ENCODE data around the gene CFAP100. TPM values are rescaled to one million over a fixed set of nuclear protein-coding genes. Genes with fewer than 3 reads are reported as not detected.

Gene CFAP100
- total RNA-seq, 1 donor from 2014 or later: 4.3 TPM

- Mint-ChIP-seq H3K27ac (no peak overlapping the region), H3K4me3 (no peak overlapping the region), H3K4me1 (ENCODE audit: unreplicated experiment) (peaks cover 8% of the 10 kb centered on the region), H3K27me3 (peaks cover 8% of the 10 kb centered on the region), H3K36me3 (no peaks in the 10 kb centered on the region), H3K9me3 (no peaks in the 10 kb centered on the region)
- TF ChIP-seq, protein P1, sequence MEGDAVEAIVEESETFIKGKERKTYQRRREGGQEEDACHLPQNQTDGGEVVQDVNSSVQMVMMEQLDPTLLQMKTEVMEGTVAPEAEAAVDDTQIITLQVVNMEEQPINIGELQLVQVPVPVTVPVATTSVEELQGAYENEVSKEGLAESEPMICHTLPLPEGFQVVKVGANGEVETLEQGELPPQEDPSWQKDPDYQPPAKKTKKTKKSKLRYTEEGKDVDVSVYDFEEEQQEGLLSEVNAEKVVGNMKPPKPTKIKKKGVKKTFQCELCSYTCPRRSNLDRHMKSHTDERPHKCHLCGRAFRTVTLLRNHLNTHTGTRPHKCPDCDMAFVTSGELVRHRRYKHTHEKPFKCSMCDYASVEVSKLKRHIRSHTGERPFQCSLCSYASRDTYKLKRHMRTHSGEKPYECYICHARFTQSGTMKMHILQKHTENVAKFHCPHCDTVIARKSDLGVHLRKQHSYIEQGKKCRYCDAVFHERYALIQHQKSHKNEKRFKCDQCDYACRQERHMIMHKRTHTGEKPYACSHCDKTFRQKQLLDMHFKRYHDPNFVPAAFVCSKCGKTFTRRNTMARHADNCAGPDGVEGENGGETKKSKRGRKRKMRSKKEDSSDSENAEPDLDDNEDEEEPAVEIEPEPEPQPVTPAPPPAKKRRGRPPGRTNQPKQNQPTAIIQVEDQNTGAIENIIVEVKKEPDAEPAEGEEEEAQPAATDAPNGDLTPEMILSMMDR (conservative IDR thresholded peaks at IDR 0.05): no peak
- DNase-seq (ENCODE audit: extremely low spot score, unreplicated experiment): no peak
Observed at GRCh38 chr3:126376444-126376843, 18.3 kb upstream of the CFAP100 start.

DNA sequence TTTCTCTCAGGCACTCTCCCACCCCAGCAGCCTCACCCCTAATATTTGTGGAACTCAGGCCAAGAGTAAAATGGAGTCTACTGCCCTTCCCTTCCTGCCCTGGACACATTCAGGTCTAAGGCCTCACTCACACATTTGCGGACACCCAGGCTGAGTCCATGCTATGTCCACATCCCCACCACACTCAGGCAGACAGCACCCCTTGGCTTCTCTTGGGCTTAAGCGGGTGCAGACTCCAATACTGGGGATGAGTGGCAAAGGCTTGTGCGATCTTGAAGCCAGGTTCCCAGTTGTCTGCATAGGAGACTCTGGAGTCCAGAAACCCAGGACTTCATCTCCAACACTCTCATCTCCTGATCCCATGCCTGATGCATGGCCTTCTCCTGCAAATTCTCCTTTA lies 17.5 kb upstream of the CFAP100 start:
- Mint-ChIP-seq H3K36me3 (no peaks in the 10 kb centered on the region), H3K4me3 (no peak overlapping the region), H3K27me3 (peaks cover 8% of the 10 kb centered on the region), H3K27ac (no peak overlapping the region), H3K4me1 (ENCODE audit: unreplicated experiment) (peaks cover 8% of the 10 kb centered on the region), H3K9me3 (no peaks in the 10 kb centered on the region)
- TF ChIP-seq, protein P1 (conservative IDR thresholded peaks at IDR 0.05): no peak
- no peak for DNase-seq (ENCODE audit: extremely low spot score, unreplicated experiment)

DNA sequence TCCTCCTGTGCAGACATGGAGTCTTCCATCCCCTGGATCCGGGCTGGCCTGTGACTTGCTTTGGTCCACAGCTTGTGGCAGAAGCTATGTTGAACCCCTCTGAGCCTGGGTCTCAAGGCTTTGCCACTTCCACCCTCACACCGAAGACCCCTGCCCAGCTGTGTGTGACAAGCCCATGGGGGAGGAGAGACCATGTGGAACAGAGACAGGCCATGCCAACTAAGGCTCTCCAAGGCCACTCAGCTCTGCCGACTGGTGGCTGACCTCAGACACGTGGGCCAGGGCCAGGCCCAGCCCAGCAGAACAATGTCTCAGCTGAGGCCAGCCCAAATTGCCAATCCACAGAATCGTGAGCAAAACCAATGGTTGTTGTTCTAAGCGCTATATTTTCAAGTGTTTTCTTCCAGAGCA lies 16.4 kb upstream of the CFAP100 start:
- H3K9me3 Mint-ChIP-seq: no peaks in the 10 kb centered on the region
- peaks cover 8% of the 10 kb centered on the region for H3K4me1 Mint-ChIP-seq (ENCODE audit: unreplicated experiment)
- H3K36me3 Mint-ChIP-seq: no peaks in the 10 kb centered on the region
- TF ChIP-seq, protein P1 (conservative IDR thresholded peaks at IDR 0.05): no peak
- no peak for DNase-seq (ENCODE audit: extremely low spot score, unreplicated experiment)
- no peak overlapping the region for H3K4me3 Mint-ChIP-seq
- peaks cover 5% of the 10 kb centered on the region for H3K27me3 Mint-ChIP-seq
- H3K27ac Mint-ChIP-seq: no peak overlapping the region

DNA sequence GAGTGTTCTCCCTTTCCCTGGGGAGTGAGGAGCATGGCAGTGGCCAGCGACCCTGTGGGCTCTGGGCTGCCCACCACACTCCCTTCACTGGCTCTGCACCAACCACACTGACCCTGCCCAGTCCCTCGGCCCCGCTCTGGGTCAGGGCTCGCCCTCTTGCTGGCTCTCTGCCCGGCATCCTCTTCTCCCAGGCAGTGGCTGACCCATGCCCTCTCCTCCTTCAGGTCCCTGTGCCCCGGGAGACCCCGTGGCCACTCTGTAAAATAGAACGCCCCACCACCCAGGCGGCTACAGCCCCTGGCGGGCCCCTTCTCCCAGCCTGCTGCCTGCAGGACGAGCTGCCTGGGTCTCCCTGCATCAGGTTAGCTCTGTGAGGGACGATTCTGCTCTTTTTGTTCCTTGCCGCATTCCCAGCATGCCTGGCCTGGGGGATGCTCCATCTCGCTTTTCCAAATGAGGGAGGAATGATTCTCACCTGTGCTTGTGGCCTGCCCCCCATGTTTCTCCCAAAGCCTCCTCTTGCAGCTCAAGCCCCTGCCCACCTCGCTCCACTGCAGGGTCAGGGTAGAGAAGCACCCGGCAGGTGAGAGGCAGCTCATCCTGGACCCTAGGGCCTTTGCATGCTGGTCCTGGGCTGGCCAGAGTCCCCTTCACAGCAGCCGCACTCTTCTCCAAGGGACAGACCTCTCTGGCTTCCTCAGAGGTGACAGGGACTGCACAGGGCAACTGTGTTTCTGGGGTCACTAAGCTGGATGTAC lies 14.5 kb upstream of the CFAP100 start:
- TF ChIP-seq, protein P1 (conservative IDR thresholded peaks at IDR 0.05): no peak
- no peaks in the 10 kb centered on the region for H3K36me3 Mint-ChIP-seq
- H3K27ac Mint-ChIP-seq: no peak overlapping the region
- H3K9me3 Mint-ChIP-seq: no peaks in the 10 kb centered on the region
- H3K4me3 Mint-ChIP-seq: no peak overlapping the region
- H3K4me1 Mint-ChIP-seq (ENCODE audit: unreplicated experiment): peaks cover 8% of the 10 kb centered on the region
- DNase-seq (ENCODE audit: extremely low spot score, unreplicated experiment): peak; percentile 62
- peaks cover 9% of the 10 kb centered on the region for H3K27me3 Mint-ChIP-seq

DNA sequence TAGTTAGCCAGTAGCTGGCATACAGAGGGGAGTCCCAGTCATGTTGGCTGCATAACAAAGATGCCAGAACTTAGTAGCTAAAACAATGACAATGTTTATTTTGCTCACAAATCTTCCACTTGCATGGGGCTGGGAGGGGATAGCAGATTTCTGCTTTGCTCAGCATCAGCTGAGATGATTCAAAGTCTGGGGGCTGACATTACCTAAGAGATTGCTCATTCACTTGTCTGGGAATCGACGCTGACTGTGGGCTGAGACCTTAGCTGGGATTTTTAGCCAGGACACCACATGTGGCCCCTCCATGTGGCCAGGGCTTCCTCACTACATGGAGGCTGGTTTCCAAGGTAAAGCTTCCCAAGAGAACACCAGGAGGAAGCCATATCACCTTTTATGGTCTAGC lies 12.7 kb upstream of the CFAP100 start:
- Mint-ChIP-seq H3K4me1 (ENCODE audit: unreplicated experiment) (no peaks in the 10 kb centered on the region), H3K36me3 (no peaks in the 10 kb centered on the region), H3K27me3 (peaks cover 9% of the 10 kb centered on the region), H3K9me3 (no peaks in the 10 kb centered on the region), H3K4me3 (no peak overlapping the region), H3K27ac (no peak overlapping the region)
- TF ChIP-seq, protein P1 (conservative IDR thresholded peaks at IDR 0.05): no peak
- no peak for DNase-seq (ENCODE audit: extremely low spot score, unreplicated experiment)

Data from type B pancreatic cell (in vitro differentiated cells).